Measurements from ENCODE around the gene BCKDHA. TPM values are rescaled to one million over a fixed set of nuclear protein-coding genes. Genes with fewer than 3 reads are reported as not detected.

The BCKDHA gene
- total RNA-seq, 1 donor from 2014 or later: 9.2 TPM

DNA sequence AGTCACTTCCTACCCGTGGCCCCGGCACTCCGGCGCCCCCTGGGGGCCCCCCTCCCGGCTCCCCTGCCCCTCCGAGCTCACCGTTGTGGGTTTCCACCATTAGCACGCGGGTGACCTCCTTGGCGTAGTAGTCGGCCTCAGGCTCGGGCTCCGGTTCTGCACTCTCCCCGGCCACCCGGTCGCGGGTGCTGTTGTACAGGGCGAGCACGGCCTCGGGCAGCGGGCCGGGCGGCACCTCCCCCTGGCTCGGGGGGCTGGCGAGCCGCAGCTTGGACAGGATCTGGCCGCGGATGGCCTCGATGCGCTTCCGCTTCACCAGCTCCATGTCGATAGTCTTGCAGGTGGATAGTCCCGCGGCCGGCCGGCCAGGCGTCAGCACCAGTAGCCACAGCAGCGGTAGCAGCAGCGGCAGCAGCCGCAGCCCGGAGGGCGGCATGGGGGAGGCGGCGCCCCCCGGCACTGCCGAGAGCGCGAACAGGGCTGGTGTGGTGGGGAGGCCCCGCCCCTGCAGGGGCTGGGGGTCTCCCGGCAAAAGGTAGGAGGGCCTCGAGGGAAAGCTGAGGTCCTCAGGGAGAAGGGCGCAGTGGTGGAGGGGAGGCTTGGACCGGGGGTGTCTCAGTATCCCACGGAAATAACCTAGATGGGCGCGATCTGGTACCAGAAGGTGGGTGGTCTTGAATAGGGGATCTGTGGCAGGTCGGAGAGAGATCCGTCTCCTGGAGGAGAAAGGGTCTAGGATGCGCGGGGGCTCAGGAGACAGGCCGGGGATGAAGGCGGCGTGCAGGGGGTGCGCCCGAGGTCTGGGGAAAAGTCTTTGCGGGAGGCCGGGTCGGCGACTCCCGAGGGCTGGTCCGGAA lies 44.8 kb upstream of the BCKDHA start:
- H3K27me3 ChIP-seq (ENCODE audit: insufficient read depth, low read length): no peaks in the 10 kb centered on the region
- H3K4me3 ChIP-seq (ENCODE audit: insufficient read depth, low read depth, low read length): peak overlapping the region; percentile 85
- Mint-ChIP-seq H3K4me1 (ENCODE audit: low read depth, unreplicated experiment) (peaks cover 14% of the 10 kb centered on the region), H3K36me3 (ENCODE audit: low read depth, unreplicated experiment) (peaks cover 28% of the 10 kb centered on the region), H3K4me3 (ENCODE audit: unreplicated experiment) (peak overlapping the region; percentile 97), H3K27me3 (ENCODE audit: low read depth, unreplicated experiment) (no peaks in the 10 kb centered on the region), H3K27ac (ENCODE audit: unreplicated experiment) (peak overlapping the region; percentile 89), H3K9me3 (ENCODE audit: unreplicated experiment) (no peaks in the 10 kb centered on the region)
- H3K4me2 ChIP-seq (ENCODE audit: low read length): peak overlapping the region; percentile 99
- peak overlapping the region; percentile 70 for H3K27ac ChIP-seq (ENCODE audit: low read depth, low read length)
- peak overlapping the region; percentile 9 for H2AFZ ChIP-seq (ENCODE audit: low read depth, low read length)
- no peak for FAIRE-seq
- peaks cover 57% of the 10 kb centered on the region for H4K20me1 ChIP-seq (ENCODE audit: insufficient read depth, low read length)
- peaks cover 4% of the 10 kb centered on the region for H3K36me3 ChIP-seq (ENCODE audit: insufficient read depth, low read length)
- H3K9ac ChIP-seq (ENCODE audit: low read length): peak overlapping the region; percentile 94
- H3K9me3 ChIP-seq (ENCODE audit: insufficient read depth, low read depth, low read length): no peaks in the 10 kb centered on the region
- peaks cover 6% of the 10 kb centered on the region for H3K4me1 ChIP-seq (ENCODE audit: insufficient read depth, low read length)
- TF ChIP-seq, protein P1, sequence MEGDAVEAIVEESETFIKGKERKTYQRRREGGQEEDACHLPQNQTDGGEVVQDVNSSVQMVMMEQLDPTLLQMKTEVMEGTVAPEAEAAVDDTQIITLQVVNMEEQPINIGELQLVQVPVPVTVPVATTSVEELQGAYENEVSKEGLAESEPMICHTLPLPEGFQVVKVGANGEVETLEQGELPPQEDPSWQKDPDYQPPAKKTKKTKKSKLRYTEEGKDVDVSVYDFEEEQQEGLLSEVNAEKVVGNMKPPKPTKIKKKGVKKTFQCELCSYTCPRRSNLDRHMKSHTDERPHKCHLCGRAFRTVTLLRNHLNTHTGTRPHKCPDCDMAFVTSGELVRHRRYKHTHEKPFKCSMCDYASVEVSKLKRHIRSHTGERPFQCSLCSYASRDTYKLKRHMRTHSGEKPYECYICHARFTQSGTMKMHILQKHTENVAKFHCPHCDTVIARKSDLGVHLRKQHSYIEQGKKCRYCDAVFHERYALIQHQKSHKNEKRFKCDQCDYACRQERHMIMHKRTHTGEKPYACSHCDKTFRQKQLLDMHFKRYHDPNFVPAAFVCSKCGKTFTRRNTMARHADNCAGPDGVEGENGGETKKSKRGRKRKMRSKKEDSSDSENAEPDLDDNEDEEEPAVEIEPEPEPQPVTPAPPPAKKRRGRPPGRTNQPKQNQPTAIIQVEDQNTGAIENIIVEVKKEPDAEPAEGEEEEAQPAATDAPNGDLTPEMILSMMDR (IDR thresholded peaks at IDR 0.05; ENCODE audit: insufficient read depth, low read depth, low read length): peak; percentile 21
- no peak for TF ChIP-seq EZH2 (IDR thresholded peaks at IDR 0.05; ENCODE audit: insufficient read depth, low read length)
- H3K79me2 ChIP-seq (ENCODE audit: insufficient read depth, low read length): peaks cover 52% of the 10 kb centered on the region
- DNase-seq (ENCODE audit: low read depth): no peak

DNA sequence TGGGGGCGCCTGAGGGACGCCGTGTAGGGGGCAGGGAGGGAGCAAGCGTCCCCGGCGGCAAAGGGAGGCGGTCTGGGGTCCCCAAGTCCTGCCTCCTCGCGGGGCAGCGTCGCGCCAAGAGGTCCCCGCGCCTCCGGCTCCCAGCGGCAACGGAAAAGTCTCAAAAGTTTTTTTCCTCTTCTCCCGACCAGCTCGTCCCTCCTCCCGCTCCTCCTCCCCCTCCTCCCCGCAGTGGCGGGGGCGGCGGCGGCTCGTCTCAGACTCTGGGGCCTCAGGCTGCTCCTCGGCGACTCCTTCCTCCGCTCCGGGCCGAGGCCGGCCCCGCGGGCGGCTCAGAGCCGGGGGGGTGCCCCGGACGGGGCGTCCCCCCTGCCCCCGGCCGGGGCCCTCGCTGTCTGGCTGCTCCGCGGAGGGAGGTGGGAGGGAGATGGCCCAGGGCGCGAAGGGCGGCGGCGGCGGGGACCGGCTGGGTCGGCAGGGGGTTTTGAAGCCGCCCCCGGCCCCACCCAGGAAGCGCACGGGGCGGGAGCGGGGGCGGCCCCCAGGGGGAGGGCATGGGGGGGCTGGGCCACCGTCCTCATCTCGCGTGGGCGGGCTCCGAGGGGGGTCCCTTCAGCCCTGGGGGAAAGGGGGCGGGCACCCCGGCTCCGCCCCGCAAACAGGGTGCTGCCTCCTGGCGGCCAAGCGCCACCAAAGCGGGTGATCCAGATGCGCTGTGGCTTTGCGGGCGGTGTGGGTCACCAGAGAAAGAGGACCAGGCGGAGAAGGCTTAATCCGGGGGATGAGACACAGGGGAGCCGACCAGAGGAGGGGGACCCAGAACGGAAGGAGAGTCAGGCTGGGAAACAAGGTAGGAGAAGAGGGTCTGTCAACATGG lies 43.9 kb upstream of the BCKDHA start, which contains the start of gene TGFB1:
TSS of gene TGFB1 (minus strand) at position 457 of the 877 bp plus-strand sequence. CDS start 878 bp downstream, outside the sequence.
- Mint-ChIP-seq H3K36me3 (ENCODE audit: low read depth, unreplicated experiment) (peaks cover 23% of the 10 kb centered on the region), H3K4me1 (ENCODE audit: low read depth, unreplicated experiment) (peaks cover 14% of the 10 kb centered on the region), H3K27ac (ENCODE audit: unreplicated experiment) (peak within 1 kb of the TSS; percentile 89), H3K27me3 (ENCODE audit: low read depth, unreplicated experiment) (no peaks in the 10 kb centered on the region), H3K9me3 (ENCODE audit: unreplicated experiment) (no peaks in the 10 kb centered on the region), H3K4me3 (ENCODE audit: unreplicated experiment) (peak within 1 kb of the TSS; percentile 97)
- H3K9ac ChIP-seq (ENCODE audit: low read length): peak within 1 kb of the TSS; percentile 94
- no peaks in the 10 kb centered on the region for H3K9me3 ChIP-seq (ENCODE audit: insufficient read depth, low read depth, low read length)
- FAIRE-seq: no peak
- H3K4me2 ChIP-seq (ENCODE audit: low read length): peak within 1 kb of the TSS; percentile 99
- DNase-seq (ENCODE audit: low read depth): peak; percentile 72
- peak within 1 kb of the TSS; percentile 70 for H3K27ac ChIP-seq (ENCODE audit: low read depth, low read length)
- peaks cover 6% of the 10 kb centered on the region for H3K4me1 ChIP-seq (ENCODE audit: insufficient read depth, low read length)
- peaks cover 50% of the 10 kb centered on the region for H4K20me1 ChIP-seq (ENCODE audit: insufficient read depth, low read length)
- H3K36me3 ChIP-seq (ENCODE audit: insufficient read depth, low read length): peaks cover 4% of the 10 kb centered on the region
- peaks cover 47% of the 10 kb centered on the region for H3K79me2 ChIP-seq (ENCODE audit: insufficient read depth, low read length)
- H2AFZ ChIP-seq (ENCODE audit: low read depth, low read length): peak within 1 kb of the TSS; percentile 38
- H3K4me3 ChIP-seq (ENCODE audit: insufficient read depth, low read depth, low read length): peak within 1 kb of the TSS; percentile 85
- TF ChIP-seq EZH2 (IDR thresholded peaks at IDR 0.05; ENCODE audit: insufficient read depth, low read length): no peak
- TF ChIP-seq, protein P1 (IDR thresholded peaks at IDR 0.05; ENCODE audit: insufficient read depth, low read depth, low read length): peak; percentile 54
- no peaks in the 10 kb centered on the region for H3K27me3 ChIP-seq (ENCODE audit: insufficient read depth, low read length)

Measured in astrocyte (in vitro differentiated cells and primary cell).